Measurements from ENCODE around the gene CEP170B.
A peak's percentile ranks its signal among the peaks of the same experiment; 100 is the strongest.
"Not testable (repeated sequence)": the region's sequence is repeated elsewhere in the genome, so short reads cannot be mapped to it uniquely, and the experiment has no call there.

Gene CEP170B

DNA sequence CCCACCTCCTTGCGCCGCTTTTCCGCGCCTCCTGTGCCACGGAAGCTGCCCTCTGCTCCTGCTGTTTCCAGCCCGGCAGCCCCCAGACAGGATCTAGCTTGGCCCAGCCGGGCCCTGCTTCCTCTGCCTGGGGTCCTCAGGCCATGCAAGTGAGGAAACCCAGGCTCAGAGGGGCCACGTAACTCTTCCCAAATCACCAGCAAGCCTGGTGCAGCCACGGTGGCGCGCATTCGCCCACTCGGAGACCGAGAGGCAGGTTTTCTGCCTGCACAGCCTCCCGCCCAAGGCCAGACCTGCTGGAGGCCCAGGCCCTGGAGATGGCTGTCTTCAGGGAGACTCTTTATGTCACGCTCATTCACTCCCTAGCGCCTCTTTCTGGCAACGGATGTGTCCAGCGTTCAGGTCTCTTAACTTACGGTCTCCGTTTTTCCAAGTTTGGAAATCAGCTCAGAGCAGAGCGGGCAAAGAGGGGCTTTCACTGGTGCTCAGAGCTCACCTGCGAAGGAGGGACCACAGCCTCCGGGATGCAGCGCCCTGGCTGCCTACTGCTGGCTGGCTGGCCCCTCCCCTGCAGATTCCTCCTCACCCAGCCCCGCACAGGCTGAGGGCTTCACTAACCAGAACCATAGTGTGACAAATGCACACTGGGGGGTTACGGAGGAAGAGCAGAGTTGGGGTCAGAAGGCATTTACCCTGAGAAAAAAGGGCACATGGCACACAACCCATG is 20.6 kb upstream of the CEP170B start:
- no peak for DNase-seq

DNA sequence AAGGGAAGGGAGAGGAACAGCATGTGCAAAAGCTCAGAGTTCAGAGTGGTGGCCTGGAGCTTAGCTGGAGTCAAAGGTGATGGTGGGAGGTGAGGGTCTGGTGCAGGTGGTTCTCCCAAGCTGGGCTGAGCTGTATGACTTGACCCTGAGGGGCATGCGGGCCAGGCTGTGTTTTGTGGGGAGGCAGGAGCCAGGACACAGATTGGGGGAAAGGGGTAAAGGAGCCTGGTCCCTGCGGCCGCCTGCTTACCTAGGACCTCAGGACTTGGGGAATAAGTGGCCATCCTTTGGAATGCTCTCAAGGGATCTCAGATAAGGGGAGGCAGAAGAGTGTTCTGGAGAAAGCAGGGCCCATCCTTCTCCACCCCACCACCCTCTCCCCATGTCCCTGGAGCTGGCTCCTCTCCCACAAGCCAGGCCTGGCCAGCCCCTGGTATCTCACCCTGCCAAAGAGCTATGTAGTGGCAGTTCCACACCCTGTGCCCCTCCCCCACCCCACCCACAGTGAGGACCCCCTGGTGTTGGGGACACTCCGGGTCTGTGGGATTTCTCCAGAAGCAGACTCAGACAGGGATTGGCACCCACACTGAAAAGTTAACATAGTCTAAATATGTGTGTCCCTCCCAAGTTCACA is 19.9 kb upstream of the CEP170B start:
- no peak for DNase-seq

DNA sequence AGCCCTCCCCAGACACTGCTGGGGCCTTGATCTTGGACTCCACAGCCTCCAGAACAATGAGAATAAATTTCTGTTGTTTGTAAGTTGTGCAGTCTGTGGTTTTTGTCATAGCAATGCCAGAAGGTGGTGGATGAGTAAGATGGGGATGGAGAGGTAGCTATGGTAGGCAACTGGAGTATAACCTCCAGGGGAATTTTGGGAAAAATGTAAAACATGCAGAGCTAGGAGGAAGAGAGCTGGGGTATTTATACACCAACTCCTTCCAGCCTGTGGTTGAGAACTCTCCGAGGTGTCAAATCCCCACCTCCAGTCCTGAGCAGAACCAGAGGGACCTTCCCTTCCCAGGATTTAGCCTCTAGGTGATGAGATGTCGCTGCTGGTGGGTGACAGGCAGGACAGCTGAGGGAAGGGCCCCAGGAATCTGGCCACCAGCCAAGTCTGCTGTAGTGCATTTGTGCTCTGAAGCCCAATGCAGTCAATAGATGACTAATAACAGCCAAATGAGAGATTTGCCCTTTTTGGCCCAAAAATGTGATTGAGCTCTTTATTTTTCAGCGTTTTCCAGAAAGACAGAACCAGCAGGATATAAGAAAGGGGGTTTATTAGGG is 19.1 kb upstream of the CEP170B start:
- DNase-seq, result no peak

DNA sequence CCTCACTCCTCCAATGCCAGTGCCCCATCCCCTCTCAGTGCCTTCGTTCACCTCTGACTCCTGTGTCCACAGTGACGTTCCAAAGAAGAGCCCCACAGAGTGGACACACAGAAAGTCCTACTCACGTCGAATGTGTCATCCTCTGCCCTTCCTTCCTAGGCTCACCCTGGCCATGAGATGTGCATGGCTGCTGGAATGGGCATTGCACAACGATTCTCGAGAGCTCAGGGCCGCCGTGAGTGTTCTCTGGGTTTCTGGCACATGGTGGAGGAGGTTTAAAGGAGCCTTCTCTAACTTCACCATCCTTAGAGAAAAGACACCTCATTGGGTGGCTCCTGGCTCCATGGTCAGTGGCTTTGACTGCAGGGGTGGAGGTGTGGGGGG is 12.8 kb upstream of the CEP170B start:
- DNase-seq, result no peak

DNA sequence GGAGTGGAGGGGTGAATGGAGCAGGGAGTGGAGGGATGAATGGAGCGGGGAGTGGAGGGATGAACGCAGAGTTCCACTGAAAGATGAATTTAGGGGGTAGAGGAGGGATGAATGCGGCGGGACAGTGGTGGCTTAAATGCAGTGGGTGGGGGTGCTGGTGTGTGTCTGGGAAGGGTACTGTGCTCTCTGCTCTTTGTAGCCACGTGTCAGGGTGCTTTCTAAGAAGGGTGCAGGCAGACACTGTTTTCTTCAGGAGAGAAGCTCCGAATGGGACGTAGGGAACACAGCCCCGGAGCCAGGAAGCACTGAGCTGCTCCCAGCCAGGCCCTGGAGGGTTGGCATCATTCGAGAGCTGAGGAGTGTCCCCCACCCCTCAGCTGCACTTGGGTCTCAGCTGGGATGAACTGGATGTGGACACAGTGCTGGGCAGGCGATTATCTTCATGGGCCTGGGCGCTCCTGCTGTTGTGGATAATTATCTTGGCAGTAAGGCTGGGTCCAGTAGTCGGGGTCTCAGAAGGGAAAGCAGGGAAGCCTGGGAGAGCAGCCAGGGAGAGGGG is 9.5 kb upstream of the CEP170B start:
- no peak for DNase-seq

DNA sequence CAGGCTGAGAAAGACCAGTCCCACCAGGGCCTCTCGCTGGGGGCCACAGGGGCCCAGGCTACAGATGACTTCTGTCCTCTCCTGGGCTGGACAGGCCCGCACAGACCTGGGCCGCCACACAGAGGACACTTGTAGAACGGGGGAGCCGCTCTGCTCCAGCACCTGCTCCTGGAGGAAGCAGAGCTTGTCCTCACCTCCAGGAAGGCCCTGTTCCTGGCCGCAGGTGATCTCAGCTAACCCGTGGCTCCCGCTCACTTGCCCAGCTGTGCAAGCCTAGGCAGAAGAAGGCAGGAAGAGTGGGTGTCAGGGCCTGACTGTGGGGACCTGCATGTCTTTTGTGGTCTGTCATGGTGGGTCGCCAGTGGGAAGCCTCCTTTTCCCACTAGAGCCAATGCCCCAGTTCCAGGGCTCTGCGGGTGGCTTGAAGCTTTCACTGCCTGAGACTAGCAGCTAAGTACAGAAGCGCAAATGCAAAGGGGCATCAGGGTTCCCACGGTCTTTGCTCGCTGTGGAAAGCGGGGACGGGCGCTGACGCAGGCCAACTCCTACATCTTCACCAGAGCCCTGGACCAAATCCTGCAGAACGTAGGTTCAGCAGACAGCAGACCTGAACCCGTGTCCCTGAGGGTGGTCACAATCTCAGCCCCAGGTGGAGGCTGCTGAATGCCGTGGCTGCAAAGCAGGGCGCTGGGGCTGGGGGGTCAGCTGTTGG is 8.8 kb upstream of the CEP170B start:
- no peak for DNase-seq

DNA sequence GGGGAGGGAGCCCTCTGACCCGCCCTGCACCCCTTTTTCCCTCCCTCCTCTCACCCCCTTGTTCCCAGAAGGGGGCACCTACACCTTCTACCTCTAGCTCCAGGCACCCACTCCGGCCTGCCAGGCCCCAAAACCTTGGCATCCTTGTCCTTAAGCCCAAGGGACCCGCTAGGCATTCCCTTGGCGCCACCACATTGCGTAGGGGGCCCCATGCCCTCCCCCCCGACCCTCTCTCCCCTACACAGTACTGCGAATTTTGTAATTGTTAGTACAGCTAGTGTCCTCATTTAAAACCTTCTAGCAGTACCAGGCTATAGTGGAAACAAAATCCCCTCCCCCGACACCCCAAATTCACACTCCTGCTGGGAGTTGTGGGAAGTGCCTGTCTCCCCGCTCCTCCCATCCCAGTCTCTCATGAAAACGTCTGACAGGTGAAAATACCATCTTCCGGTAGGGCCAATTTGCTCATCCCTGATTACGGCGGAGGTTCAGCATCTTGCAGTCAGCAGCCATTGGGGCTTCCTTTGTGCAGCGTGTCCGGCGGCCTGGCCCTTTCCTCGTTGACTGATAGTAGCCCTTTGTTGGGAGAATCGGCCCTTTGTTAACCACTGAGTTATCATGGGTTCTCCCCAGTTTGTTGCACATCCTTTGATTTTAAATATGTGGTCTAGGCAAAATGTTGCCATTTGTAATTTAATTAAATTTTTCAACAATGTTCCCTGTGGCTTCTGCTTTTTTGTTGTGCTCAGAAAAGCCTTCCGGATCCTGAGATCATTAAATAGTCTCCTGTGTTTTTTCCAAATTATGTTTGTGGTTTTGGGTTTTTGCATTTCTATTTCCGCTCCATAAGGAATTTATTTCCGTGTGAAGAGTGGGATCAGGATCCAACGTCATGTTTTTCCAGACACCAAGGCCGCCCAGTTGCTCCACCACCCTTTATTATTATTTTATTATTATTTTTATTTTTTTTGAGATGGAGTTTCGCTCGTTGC is 7.9 kb upstream of the CEP170B start:
- DNase-seq, result no peak

DNA sequence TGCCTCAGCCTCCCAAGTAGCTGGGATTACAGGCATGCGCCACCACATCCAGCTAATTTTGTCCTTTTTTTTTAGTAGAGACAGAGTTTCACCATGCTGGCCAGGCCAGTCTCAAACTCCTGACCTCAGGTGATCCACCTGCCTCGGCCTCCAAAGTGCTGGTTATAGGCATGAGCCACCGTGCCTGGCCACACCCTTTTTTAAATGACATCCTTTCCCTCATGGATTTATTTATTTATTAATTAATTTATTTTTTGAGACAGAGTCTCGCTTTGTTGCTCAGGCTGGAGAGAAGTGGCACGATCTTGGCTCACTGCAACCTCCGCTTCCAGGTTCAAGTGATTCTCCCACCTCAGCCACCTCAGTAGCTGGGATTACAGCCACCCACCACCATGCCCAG is 7.1 kb upstream of the CEP170B start:
- not testable (repeated sequence) for DNase-seq

DNA sequence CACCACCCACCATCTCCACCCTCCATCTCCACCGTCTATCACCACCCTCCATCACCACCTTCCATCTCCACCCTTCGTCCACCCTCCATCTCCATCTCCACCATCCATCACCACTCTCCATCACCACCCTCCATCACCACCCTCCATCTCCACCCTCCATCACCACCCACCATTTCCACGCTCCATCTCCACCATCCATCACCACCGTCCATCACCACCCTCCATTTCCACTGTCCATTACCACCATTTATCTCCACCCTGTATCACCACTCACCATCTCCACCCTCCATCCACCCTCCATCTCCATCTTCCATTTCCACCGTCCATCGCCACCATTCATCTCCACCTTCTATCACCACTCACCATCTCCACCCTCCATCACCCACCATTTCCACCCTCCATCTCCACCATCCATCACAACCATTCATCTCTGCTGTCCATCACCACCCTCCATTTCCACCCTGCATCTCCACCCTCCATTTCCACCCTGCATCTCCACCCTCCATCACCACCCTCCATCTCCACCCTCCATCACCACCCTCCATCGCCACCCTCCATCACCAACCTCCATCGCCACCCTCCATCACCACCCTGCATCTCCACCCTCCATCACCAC is 6.1 kb upstream of the CEP170B start:
- no peak for DNase-seq

DNA sequence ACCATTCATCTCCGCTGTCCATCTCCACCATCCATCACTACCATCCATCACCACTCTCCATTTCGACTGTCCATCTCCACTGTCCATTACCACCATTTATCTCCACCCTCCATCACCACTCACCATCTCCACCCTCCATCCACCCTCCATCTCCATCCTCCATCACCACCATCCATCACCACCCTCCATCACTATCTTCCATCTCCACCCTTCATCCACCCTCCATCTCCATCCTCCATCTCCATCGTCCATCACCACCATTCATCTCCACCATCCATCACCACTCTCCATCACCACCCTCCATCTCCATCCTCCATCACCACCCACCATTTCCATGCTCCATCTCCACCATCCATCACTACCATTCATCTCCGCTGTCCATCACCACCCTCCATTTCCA is 5.2 kb upstream of the CEP170B start:
- no peak for DNase-seq

DNA sequence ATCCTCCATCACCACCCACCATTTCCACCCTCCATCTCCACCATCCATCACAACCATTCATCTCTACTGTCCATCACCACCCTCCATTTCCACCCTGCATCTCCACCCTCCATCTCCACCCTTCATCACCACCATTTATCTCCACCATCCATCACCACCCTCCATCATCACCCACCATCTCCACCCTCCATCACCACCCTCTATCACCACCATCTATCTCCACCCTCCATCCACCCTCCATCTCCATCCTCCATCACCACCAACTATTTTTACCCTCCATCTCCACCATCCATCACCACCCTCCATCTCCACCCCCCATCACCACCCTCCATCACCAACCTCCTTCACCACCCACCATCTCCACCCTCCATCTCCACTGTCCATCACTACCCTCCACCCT is 4.7 kb upstream of the CEP170B start:
- DNase-seq, result no peak

DNA sequence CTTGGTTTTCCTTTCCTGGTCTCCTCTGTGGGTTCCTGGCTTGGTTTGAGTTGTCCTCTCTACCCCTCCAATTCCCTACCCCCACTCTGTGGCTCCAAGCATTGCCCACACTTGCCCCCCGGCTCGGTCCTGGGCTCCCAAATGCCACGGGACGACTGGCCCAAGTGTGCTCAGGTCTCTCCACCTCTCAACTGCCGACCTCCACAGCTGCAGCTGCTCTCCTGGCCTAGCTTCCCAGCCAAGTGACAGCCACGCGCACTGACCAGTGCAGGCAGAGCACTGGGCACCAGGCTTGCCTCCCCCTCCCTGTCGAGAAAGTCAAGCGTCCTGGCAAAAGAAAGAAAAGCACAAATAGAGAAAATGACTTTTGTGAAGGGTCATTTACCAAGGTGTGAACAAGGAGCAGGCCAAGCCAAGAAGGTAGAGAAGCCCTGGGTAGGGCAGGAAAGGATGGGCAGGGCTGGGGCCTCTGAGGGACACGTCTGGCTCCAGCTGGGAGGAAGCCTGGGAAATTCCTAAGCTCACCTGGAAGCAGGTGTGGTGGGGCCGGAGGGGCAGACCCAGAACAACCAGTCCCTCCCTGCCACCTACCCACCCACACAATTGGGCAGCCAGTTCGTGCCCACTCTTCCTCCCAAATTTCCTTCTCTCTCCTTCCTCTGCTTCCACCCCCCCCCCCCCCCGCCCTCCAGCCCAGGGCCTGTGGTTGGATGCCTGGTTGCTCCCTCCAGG is 1.8 kb upstream of the CEP170B start:
- DNase-seq, result no peak

DNA sequence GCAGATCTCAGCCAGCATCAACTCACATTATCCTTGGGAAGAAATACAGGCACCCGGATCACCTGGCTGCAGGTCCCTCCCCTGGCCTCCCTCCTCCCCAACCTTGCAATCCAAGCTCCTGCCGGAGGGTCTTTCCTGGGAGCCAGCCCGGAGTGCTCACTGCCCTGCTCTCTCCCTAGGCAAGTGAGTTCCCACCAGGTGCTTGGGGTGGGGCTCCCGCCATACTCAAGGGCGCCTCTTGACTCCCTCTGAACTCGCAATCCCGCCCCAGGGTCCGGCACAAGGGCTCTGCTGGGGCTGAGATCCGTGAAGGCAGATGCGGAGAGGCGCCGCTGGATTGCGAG is 1.2 kb upstream of the CEP170B start:
- no peak for DNase-seq

DNA sequence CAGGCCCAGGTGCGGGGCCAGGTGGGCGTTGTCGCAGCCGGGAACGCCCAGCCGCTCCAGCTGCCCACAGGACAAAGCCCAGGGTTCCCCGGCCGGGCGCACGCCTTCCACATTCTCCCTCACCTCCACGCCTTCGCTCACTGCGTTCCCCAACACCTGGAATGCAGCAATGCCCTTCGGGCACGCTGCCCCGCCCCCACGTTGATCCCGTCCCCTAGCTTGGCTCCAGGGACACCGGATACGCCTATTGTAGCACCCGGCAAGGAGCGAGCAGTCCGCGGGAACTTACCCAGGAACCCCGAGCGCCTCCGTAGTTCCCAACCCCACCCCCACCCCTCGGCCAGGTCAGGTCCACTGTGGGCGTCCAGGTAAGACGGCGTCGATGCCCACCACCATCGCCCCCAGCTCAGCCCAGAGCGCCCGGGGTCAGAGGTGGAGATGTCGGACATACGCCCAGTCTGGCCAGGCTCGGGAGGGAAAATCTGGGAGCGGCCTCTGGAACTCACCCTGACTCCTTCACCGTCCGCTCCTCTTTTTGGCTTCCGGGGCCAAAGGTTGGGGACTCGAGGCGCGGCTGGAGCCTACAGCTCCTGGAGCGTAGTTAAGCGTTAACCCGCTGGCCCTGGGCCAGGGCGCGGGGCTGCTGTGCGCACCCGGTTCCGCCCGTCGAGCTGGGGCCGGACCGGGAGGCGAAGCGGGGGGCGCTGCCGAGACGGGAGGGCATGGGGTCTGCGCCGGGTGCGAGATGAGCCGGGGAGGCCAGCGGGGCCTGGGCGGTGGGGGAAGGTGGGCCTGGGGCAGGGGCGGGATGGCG is 594 bp upstream of the CEP170B start:
- DNase-seq, result peak; percentile 55

DNA sequence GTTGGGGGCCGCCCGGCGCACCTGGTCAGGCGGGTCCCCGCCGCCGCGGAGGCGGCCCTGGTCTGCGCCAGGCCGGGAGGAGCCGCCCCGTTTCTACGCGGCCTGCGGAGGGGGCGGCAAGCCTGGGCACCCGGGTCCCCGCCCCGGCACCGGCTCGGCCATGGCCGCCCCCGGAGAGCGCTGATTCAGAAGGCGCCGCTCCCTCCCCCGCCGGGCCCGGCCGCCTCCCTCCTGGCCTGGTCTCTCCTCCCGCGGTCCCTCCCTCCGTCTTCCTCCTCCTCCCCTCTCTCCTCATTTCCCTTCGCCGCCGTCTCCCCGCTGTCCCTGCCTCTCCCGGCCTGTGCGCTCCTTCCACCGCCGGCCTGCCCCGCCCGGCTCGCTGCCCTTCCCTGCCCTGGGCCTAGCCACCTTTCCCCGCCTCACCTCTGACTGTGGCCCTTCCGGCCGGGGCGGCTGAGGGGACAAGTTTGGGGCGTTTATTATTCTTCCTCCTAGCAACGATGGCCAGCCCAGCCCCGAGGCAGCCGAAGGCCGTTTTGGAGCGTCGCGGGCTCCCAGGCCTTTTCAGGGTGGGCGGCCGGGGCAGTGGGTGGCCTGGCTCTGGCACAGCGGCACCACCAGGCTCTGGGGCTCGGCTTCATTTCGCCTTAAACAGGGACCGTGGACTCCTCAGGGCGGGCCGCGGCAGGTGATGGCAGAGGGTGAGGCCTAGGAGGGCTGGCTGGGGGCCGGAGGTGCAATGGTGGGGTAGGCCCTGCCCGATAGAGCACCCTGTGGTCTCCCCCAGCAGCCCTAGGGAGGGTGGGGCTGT is 768 bp downstream of the CEP170B start:
- peak; percentile 33 for DNase-seq

DNA sequence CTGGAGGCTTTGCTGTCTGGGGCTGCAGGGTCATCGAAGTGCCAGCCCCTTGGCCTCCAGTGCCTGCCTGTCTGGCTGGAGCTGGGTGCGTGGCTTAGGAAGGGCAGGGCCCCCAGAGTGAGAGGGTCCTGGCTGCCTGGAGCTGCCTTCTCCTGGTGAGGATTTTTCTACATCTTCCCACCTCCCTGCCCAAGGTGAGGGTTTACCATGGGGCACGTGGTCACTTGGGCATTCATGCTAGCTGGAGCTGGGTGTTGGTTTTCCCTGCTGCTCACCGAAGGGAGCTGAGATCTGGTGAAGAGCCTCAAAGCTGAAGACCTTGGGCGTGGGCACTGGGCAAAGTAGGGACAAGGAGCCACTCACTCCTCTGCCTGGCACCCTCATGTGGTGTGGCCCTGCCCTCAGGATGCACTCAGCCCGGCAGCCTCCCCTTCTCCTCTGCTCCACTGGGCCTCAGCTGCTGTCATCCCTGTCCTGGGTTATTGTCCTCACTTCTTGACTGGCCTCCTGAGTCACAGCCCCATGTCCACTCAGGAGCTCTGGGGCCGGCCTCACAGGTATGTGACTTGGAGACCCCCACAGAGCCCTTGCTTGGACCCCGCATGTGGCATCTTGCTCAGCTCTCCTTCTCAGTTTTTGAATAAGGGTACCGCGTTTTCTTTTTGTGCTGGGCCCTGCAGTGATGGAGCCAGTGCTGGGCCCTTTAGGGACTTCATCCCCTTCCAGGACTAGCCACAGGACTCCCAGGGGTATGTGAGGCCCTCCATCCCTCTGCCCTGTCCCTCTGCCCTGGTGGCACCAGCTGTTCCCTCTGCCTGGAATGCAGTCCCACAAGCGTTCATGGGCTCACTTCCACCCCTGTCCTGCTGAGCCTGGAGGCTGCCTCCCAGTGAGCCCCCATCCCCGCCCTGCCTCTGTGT is 1.6 kb downstream of the CEP170B start:
- DNase-seq, result no peak

DNA sequence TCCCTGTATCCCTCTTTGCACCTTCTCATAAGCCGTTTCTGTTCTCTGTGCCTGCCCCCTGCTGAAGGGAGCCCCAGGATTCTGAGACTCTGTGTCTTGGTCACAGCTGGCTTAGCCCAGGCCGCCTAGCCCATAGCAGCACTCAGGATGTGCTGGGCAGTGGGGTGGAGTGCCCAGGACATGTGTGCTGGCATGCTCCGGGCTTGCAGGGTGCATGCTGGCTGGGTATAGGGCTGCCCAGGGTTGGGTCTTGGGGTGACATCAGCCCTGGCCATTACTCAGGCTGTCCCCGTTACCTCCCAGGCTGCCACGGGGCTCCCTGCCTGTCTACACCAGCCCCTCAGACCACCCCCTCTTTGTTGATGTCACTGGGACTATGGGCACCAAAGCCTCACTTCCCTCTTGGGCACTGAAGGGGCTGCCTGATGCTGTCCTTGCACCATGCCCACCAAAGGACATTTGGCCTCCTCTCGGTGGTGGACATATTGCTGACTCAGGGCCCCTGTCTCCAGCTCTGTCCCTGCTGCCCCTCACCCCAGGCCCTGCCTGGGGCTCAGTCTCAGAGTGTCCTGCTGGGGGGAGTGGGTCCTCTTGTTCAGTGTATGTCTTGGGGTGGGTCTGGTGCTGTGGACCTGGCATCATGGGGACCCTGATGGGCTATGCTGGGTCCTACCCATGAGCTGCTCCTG is 2.4 kb downstream of the CEP170B start:
- no peak for DNase-seq

All from NCI-H510A (cell line).